Measurements from ENCODE around the gene DST. TPM values are rescaled to one million over a fixed set of nuclear protein-coding genes. Genes with fewer than 3 reads are reported as not detected.
"Not testable (repeated sequence)": the region's sequence is repeated elsewhere in the genome, so short reads cannot be mapped to it uniquely, and the experiment has no call there.

Gene DST
- total RNA-seq, 1 experiment from 2014 or later: 71.8 TPM

- Histone ChIP-seq H3K4me3 (ENCODE audit: low read depth, low read length, poor library complexity, severe bottlenecking) (no peak overlapping the region), H3K36me3 (ENCODE audit: insufficient read depth, low read length, poor library complexity, severe bottlenecking) (no peaks in the 10 kb centered on the region), H3K9me3 (ENCODE audit: low read depth, low read length, poor library complexity, severe bottlenecking) (no peaks in the 10 kb centered on the region), H3K4me1 (ENCODE audit: insufficient read depth, low read length, poor library complexity, severe bottlenecking) (no peaks in the 10 kb centered on the region), H3K27me3 (replicated peaks; ENCODE audit: insufficient read depth, low read depth, low read length, poor library complexity) (no peaks in the 10 kb centered on the region), H3K27ac (ENCODE audit: low read depth, low read length, poor library complexity, severe bottlenecking) (no peak overlapping the region)
- TF ChIP-seq EZH2 (IDR thresholded peaks at IDR 0.05; ENCODE audit: borderline replicate concordance, low read depth, low read length, poor library complexity, severe bottlenecking): no peak
- no peak for TF ChIP-seq CTCF (conservative IDR thresholded peaks at IDR 0.05; ENCODE audit: low read depth, low read length)
- intact Hi-C loops (cut with micrococcal nuclease; ENCODE audit: unreplicated experiment): no loop called here
- BruUV-seq (replicated peaks): no TSS peak
- ChIA-PET POLR2A (ENCODE audit: low non-redundant PET) (interaction anchor here (1.0 kb wide), 1 partner anchor 44 kb away, joined by 4 read pairs; no protein-coding TSS in a partner anchor), CTCF (no interaction called here)
- no peak for DNase-seq (ENCODE audit: low spot score)
Measured at GRCh38 chr6:56663344-56663743, 20.7 kb upstream of the DST start.

GRCh38 chr6:56661338-56661737 is 18.6 kb upstream of the DST start:
- H3K27me3 ChIP-seq (replicated peaks; ENCODE audit: insufficient read depth, low read depth, low read length, poor library complexity); intact Hi-C loops (cut with micrococcal nuclease; ENCODE audit: unreplicated experiment); H3K4me3 ChIP-seq (ENCODE audit: low read depth, low read length, poor library complexity, severe bottlenecking); H3K4me1 ChIP-seq (ENCODE audit: insufficient read depth, low read length, poor library complexity, severe bottlenecking); H3K9me3 ChIP-seq (ENCODE audit: low read depth, low read length, poor library complexity, severe bottlenecking); BruUV-seq (replicated peaks); H3K36me3 ChIP-seq (ENCODE audit: insufficient read depth, low read length, poor library complexity, severe bottlenecking); POLR2A ChIA-PET (ENCODE audit: low non-redundant PET); DNase-seq (ENCODE audit: low spot score); H3K27ac ChIP-seq (ENCODE audit: low read depth, low read length, poor library complexity, severe bottlenecking): not testable (repeated sequence)
- CTCF ChIA-PET: interaction anchor here (0.6 kb wide), 1 partner anchor 36 kb away, joined by 3 read pairs; no protein-coding TSS in a partner anchor

- H3K4me1 ChIP-seq (ENCODE audit: insufficient read depth, low read length, poor library complexity, severe bottlenecking): peaks cover 7% of the 10 kb centered on the region
- intact Hi-C loops (cut with micrococcal nuclease; ENCODE audit: unreplicated experiment): no loop called here
- CTCF ChIA-PET: no interaction called here
Measured at GRCh38 chr6:56660381-56660730, 17.7 kb upstream of the DST start.

More at GRCh38 chr6:56660381-56660730, 17.7 kb upstream of the DST start:
- Histone ChIP-seq H3K27me3 (replicated peaks; ENCODE audit: insufficient read depth, low read depth, low read length, poor library complexity) (no peaks in the 10 kb centered on the region), H3K27ac (ENCODE audit: low read depth, low read length, poor library complexity, severe bottlenecking) (no peak overlapping the region), H3K4me3 (ENCODE audit: low read depth, low read length, poor library complexity, severe bottlenecking) (no peak overlapping the region), H3K9me3 (ENCODE audit: low read depth, low read length, poor library complexity, severe bottlenecking) (no peaks in the 10 kb centered on the region), H3K36me3 (ENCODE audit: insufficient read depth, low read length, poor library complexity, severe bottlenecking) (no peaks in the 10 kb centered on the region)
- no TSS peak for BruUV-seq (replicated peaks)
- no peak for DNase-seq (ENCODE audit: low spot score)
- POLR2A ChIA-PET (ENCODE audit: low non-redundant PET): no interaction called here
- TF ChIP-seq CTCF (conservative IDR thresholded peaks at IDR 0.05; ENCODE audit: low read depth, low read length): no peak
- no peak for TF ChIP-seq EZH2 (IDR thresholded peaks at IDR 0.05; ENCODE audit: borderline replicate concordance, low read depth, low read length, poor library complexity, severe bottlenecking)
